ENCODE measurements around the gene ZNF236.

The ZNF236 gene

GRCh38 chr18:76970770-76971559 lies 148.6 kb downstream of the ZNF236 start:
- in situ Hi-C loops (cut with MboI; ENCODE audit: low sequenced_read_pairs) = no loop called here

- in situ Hi-C loops (cut with MboI; ENCODE audit: low sequenced_read_pairs) = no loop called here
These were observed 149.9 kb downstream of the ZNF236 start for GRCh38 chr18:76972241-76972640.

GRCh38 chr18:76972846-76973519 lies 150.6 kb downstream of the ZNF236 start:
- in situ Hi-C loops (cut with MboI; ENCODE audit: low sequenced_read_pairs) = no loop called here

- in situ Hi-C loops (cut with MboI; ENCODE audit: low sequenced_read_pairs) = no loop called here
These were observed 151.3 kb downstream of the ZNF236 start for GRCh38 chr18:76973520-76974266.

GRCh38 chr18:76974386-76974785 lies 152.0 kb downstream of the ZNF236 start:
- in situ Hi-C loops (cut with MboI; ENCODE audit: low sequenced_read_pairs) = no loop called here

GRCh38 chr18:76975577-76976110 lies 153.3 kb downstream of the ZNF236 start:
- in situ Hi-C loops (cut with MboI; ENCODE audit: low sequenced_read_pairs) = no loop called here

- in situ Hi-C loops (cut with MboI; ENCODE audit: low sequenced_read_pairs) = no loop called here
These were observed 154.8 kb downstream of the ZNF236 start for GRCh38 chr18:76977108-76977621.

- in situ Hi-C loops (cut with MboI; ENCODE audit: low sequenced_read_pairs) = no loop called here
These were observed 155.4 kb downstream of the ZNF236 start for GRCh38 chr18:76977684-76978232.

GRCh38 chr18:76978616-76979015 lies 156.3 kb downstream of the ZNF236 start:
- in situ Hi-C loops (cut with MboI; ENCODE audit: low sequenced_read_pairs) = no loop called here

- in situ Hi-C loops (cut with MboI; ENCODE audit: low sequenced_read_pairs) = no loop called here
These were observed 156.9 kb downstream of the ZNF236 start for GRCh38 chr18:76979111-76979751.

GRCh38 chr18:76979906-76980305 lies 157.5 kb downstream of the ZNF236 start:
- in situ Hi-C loops (cut with MboI; ENCODE audit: low sequenced_read_pairs) = no loop called here

- in situ Hi-C loops (cut with MboI; ENCODE audit: low sequenced_read_pairs) = no loop called here
These were observed 158.5 kb downstream of the ZNF236 start for GRCh38 chr18:76980663-76981395.

- in situ Hi-C loops (cut with MboI; ENCODE audit: low sequenced_read_pairs) = no loop called here
These were observed 159.1 kb downstream of the ZNF236 start for GRCh38 chr18:76981396-76981968.

- in situ Hi-C loops (cut with MboI; ENCODE audit: low sequenced_read_pairs) = no loop called here
These were observed 159.7 kb downstream of the ZNF236 start for GRCh38 chr18:76982038-76982437.

GRCh38 chr18:76982841-76983583 lies 160.7 kb downstream of the ZNF236 start:
- in situ Hi-C loops (cut with MboI; ENCODE audit: low sequenced_read_pairs) = no loop called here

- in situ Hi-C loops (cut with MboI; ENCODE audit: low sequenced_read_pairs) = no loop called here
These were observed 161.3 kb downstream of the ZNF236 start for GRCh38 chr18:76983613-76984051.

GRCh38 chr18:76984193-76985155 lies 162.1 kb downstream of the ZNF236 start:
- in situ Hi-C loops (cut with MboI; ENCODE audit: low sequenced_read_pairs) = no loop called here
